ENCODE measurements around the gene NPTX1. TPM values are rescaled to one million over a fixed set of nuclear protein-coding genes. Genes with fewer than 3 reads are reported as not detected.

NPTX1 gene
- total and polyA plus RNA-seq, 9 of the 15 experiments (the other 6 are each of a cell fraction or from before 2014, with no cell fraction given) = 0.04 TPM; not detected in 8

GRCh38 chr17:80516171-80516932 lies 39.9 kb upstream of the NPTX1 start:
- intact Hi-C loops (cut with micrococcal nuclease) = no loop called here
- Histone ChIP-seq H3K79me2 (ENCODE audit: control insufficient read depth, insufficient read depth, low read length) (no peaks in the 10 kb centered on the region), H3K9ac (ENCODE audit: insufficient read depth in 1 of 2, low read depth in 2 of 2, low read length in 2 of 2) (no peak overlapping the region), H3K4me1 (replicated peaks in 1 of 2; ENCODE audit: control insufficient read depth in 2 of 2, insufficient read depth in 2 of 2, low read length in 2 of 2) (peaks cover 0 to 6% of the 10 kb centered on the region in 2 experiments; a peak in 1 of 5 replicates), H2AFZ (ENCODE audit: low read depth, low read length) (no peak overlapping the region), H3K36me3 (ENCODE audit: control insufficient read depth, insufficient read depth, low read length) (no peaks in the 10 kb centered on the region), H3K27me3 (ENCODE audit: control insufficient read depth in 2 of 2, insufficient read depth in 2 of 2, low read length in 2 of 2) (peaks cover 57 to 84% of the 10 kb centered on the region in 2 experiments), H3K4me2 (ENCODE audit: insufficient read depth, low read length) (no peak overlapping the region), H3K4me3 (no peak overlapping the region), H3K9me3 (replicated peaks; ENCODE audit: control insufficient read depth, insufficient read depth, low read depth, low read length) (no peaks in the 10 kb centered on the region), H4K20me1 (replicated peaks; ENCODE audit: control insufficient read depth, insufficient read depth, low read length) (peaks cover 10% of the 10 kb centered on the region; the same call in 1 of the 2 replicates), H3K9me1 (ENCODE audit: control insufficient read depth, insufficient read depth, low read length) (no peaks in the 10 kb centered on the region), H3K27ac (ENCODE audit: extremely low read depth, low read depth, low read length) (no peak overlapping the region)
- POLR2A ChIA-PET = interaction anchor here (0.5 to 0.6 kb wide), 2 partner anchors 12 to 242 kb away, joined by 3 read pairs; no protein-coding TSS in a partner anchor
- no peak for FAIRE-seq
- CTCF ChIA-PET (ENCODE audit: low intra/inter-chr PET ratio) = no interaction called here
- no peak for DNase-seq (ENCODE audit: extremely low read depth in 1 of 4, low spot score in 3 of 4)
- in situ Hi-C loops (cut with MboI) = no loop called here
- no peak for ATAC-seq
- 4% methylated on average over 14 of the region's 17 CpGs for WGBS (ENCODE audit: insufficient coverage, low coverage, missing lambda C conversion rate)
- no TSS peak for BruUV-seq (replicated peaks)
- no peak for TF ChIP-seq MAFK (IDR thresholded peaks at IDR 0.05; ENCODE audit: low read length)
- TF ChIP-seq GATAD2B (IDR thresholded peaks at IDR 0.05; ENCODE audit: borderline replicate concordance) = no peak
- TF ChIP-seq ZNF79 (CRISPR knock-in tag; IDR thresholded peaks at IDR 0.05; ENCODE audit: low read depth) = no peak
- TF ChIP-seq FOXK1 (CRISPR knock-in tag; IDR thresholded peaks at IDR 0.05; ENCODE audit: borderline replicate concordance) = no peak
- no peak for TF ChIP-seq SIRT6 (IDR thresholded peaks at IDR 0.05; ENCODE audit: low read depth, low read length)
- TF ChIP-seq, protein P1, sequence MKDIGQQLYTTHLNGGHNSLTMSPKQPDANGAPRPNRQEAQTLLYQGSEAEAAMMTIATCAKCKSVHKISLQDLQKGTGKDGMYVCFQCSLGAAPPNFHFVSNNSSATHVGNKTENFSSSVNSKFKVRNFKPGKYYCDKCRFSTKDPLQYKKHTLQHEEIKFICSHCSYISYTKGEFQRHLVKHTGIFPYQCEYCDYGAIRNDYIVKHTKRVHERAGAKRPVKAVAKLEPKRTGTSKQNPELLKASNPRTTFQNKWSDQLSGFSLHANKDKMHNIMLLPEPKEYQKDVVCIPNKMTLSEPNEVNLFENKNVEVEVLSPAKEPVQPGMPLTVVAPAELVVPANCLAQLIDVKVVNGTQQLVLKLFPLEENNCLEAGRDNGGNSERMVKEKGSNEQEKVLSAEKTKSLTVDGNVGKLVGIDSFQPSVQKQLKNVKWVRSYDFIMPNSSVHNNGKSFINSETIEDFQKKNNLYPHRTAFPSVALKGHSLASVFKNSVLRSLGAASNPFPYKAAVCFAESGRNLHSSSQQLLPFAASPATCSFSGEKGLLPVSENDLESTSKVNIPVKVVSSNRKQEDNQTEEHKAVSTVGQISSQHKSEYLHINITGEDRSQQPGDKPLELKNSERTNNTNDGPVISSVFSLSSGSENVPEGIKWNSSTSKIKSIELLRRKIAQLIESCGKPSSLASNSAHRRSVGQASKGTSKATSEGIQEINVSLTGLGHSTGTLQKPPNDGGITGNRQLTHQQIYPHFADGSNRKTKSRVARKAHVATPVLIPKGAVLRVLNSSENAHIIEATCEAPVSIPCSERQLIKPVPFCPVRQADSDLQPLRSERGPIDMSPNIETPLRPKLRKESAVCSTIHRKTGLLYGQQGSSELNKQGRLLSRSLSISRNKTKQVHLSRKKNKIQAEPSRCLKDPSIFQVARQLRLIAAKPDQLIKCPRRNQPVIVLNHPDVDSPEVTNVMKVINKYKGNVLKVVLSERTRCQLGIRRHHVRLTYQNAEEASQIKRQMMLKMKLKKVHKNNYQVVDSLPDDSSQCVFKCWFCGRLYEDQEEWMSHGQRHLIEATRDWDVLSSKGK (CRISPR knock-in tag; IDR thresholded peaks at IDR 0.05) = no peak
- TF ChIP-seq NUFIP1 (IDR thresholded peaks at IDR 0.05; ENCODE audit: partially characterized antibody) = no peak
- TF ChIP-seq ZNF134 (CRISPR knock-in tag; conservative IDR thresholded peaks at IDR 0.05) = no peak
- no peak for TF ChIP-seq HLTF (IDR thresholded peaks at IDR 0.05)
- TF ChIP-seq, protein P2, sequence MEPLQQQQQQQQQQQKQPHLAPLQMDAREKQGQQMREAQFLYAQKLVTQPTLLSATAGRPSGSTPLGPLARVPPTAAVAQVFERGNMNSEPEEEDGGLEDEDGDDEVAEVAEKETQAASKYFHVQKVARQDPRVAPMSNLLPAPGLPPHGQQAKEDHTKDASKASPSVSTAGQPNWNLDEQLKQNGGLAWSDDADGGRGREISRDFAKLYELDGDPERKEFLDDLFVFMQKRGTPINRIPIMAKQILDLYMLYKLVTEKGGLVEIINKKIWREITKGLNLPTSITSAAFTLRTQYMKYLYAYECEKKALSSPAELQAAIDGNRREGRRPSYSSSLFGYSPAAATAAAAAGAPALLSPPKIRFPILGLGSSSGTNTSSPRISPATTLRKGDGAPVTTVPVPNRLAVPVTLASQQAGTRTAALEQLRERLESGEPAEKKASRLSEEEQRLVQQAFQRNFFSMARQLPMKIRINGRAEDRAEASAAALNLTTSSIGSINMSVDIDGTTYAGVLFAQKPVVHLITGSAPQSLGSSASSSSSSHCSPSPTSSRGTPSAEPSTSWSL (CRISPR knock-in tag; IDR thresholded peaks at IDR 0.05; ENCODE audit: borderline replicate concordance) = no peak
- no peak for TF ChIP-seq CCNT2 (IDR thresholded peaks at IDR 0.05; ENCODE audit: borderline replicate concordance, extremely low read depth, insufficient read length, low read depth, low read length)
- no peak for TF ChIP-seq ZNF583 (CRISPR knock-in tag; IDR thresholded peaks at IDR 0.05)
- TF ChIP-seq ELF2 (CRISPR knock-in tag; IDR thresholded peaks at IDR 0.05) = no peak
- TF ChIP-seq, protein P3, sequence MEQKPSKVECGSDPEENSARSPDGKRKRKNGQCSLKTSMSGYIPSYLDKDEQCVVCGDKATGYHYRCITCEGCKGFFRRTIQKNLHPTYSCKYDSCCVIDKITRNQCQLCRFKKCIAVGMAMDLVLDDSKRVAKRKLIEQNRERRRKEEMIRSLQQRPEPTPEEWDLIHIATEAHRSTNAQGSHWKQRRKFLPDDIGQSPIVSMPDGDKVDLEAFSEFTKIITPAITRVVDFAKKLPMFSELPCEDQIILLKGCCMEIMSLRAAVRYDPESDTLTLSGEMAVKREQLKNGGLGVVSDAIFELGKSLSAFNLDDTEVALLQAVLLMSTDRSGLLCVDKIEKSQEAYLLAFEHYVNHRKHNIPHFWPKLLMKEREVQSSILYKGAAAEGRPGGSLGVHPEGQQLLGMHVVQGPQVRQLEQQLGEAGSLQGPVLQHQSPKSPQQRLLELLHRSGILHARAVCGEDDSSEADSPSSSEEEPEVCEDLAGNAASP (IDR thresholded peaks at IDR 0.05) = no peak
- no peak for TF ChIP-seq COPS2 (conservative IDR thresholded peaks at IDR 0.05)
- TF ChIP-seq RCOR1 (IDR thresholded peaks at IDR 0.05; ENCODE audit: borderline replicate concordance in 1 of 2, low read depth in 2 of 2, low read length in 2 of 2) = no peak
- TF ChIP-seq ZBED1 (IDR thresholded peaks at IDR 0.05) = no peak
